PC-9 (cell line): Measurements from ENCODE around the gene DSC1. TPM values are rescaled to one million over a fixed set of nuclear protein-coding genes. Genes with fewer than 3 reads are reported as not detected.

Source experiments
- BruUV-seq: library from RNA; stranded (reverse); fragments of 400-500 nt; replicated peaks from 2 replicates; lab custom pipeline; 2021; lab: Mats Ljungman, UMichigan
- CTCF ChIA-PET: fragments of 300-600 bp; sonication (Branson Sonifier 250); formaldehyde crosslinking; loops from one replicate; lab custom pipeline; 2022; ENCODE audit warnings: antibody characterized with exemption; lab: Charles Lee
- POLR2A ChIA-PET: fragments of 300-600 bp; sonication (Branson Sonifier 250); formaldehyde crosslinking; loops from one replicate; lab custom pipeline; 2022; ENCODE audit warnings: antibody characterized with exemption; ENCODE audit not compliant: unreplicated experiment; lab: Charles Lee
- DNase-seq, 2 experiments: peaks; one replicate each; pipeline versions ENCODE4 v3.0.0 to v3.0.0-alpha.2; 2015 to 2022; ENCODE audit warnings: mixed read lengths in 1 of 2
- H2AFZ ChIP-seq: fragments of 200-600 bp; sonication (generic); 2 replicates; pipeline ENCODE4 v1.8.1; 2017; ENCODE audit warnings: antibody characterized with exemption
- H3F3A ChIP-seq: fragments of 200-600 bp; sonication (generic); 2 replicates; pipeline ENCODE4 v1.8.1; 2017; ENCODE audit warnings: antibody characterized with exemption, mild to moderate bottlenecking, low read depth; ENCODE audit not compliant: insufficient read depth
- H3K27ac ChIP-seq: fragments of 200-600 bp; sonication (generic); 2 replicates; pipeline ENCODE4 v1.6.1; 2016; ENCODE audit warnings: mixed run types
- H3K27me3 ChIP-seq: fragments of 200-600 bp; sonication (generic); 2 replicates; pipeline ENCODE4 v1.6.1; 2016; ENCODE audit warnings: low read depth, mixed run types; ENCODE audit not compliant: insufficient read depth
- H3K36me3 ChIP-seq: fragments of 200-600 bp; sonication (generic); 2 replicates; pipeline ENCODE4 v1.6.1; 2016; ENCODE audit warnings: low read depth, mixed run types
- H3K4me1 ChIP-seq: fragments of 200-600 bp; sonication (generic); replicated peaks from 2 replicates; pipeline ENCODE4 v1.6.1; 2016; ENCODE audit warnings: mixed run types; ENCODE audit not compliant: insufficient read depth
- H3K4me2 ChIP-seq: fragments of 200-600 bp; sonication (generic); 2 replicates; pipeline ENCODE4 v1.6.1; 2017; ENCODE audit warnings: mixed run types
- H3K4me3 ChIP-seq: fragments of 200-600 bp; sonication (generic); 2 replicates; pipeline ENCODE4 v1.6.1; 2016; ENCODE audit warnings: mixed run types
- H3K79me2 ChIP-seq: fragments of 200-600 bp; sonication (generic); 2 replicates; pipeline ENCODE4 v1.6.1; 2017; ENCODE audit warnings: low read depth, mixed run types
- H3K9me2 ChIP-seq: fragments of 200-600 bp; sonication (generic); 2 replicates; pipeline ENCODE4 v1.8.1; 2017; ENCODE audit warnings: mild to moderate bottlenecking; ENCODE audit not compliant: insufficient read depth
- H3K9me3 ChIP-seq: fragments of 200-600 bp; sonication (generic); 2 replicates; pipeline ENCODE4 v1.8.1; 2016; ENCODE audit warnings: low read depth; ENCODE audit not compliant: insufficient read depth
- H4K20me1 ChIP-seq: fragments of 200-600 bp; sonication (generic); 2 replicates; pipeline ENCODE4 v1.8.1; 2017; ENCODE audit not compliant: insufficient read depth
- EZH2 ChIP-seq: fragments of 200-600 bp; sonication (generic); IDR thresholded peaks from 2 replicates; pipeline ENCODE4 v1.8.0; 2017; ENCODE audit warnings: antibody characterized with exemption, low read depth
- intact Hi-C: fragments of 100-400 bp; cut with micrococcal nuclease; formaldehyde crosslinking; loops from one replicate; pipeline ENCODE4 v1.10.0; 2022; ENCODE audit not compliant: unreplicated experiment
- total RNA-seq: library from RNA; stranded (reverse); gene quantifications from 2 replicates; pipeline ENCODE4 v1.2.3, GENCODE V29; 2021
- TF ChIP-seq, protein P1 (sequence below): fragments of 200-600 bp; sonication (generic); conservative IDR thresholded peaks from 2 replicates; pipeline ENCODE4 v1.6.1; 2017; ENCODE audit warnings: mixed run types, antibody characterized with exemption, mild to moderate bottlenecking, moderate library complexity

The DSC1 gene
- total RNA-seq, 1 experiment from 2014 or later: 0.09 TPM

DNA sequence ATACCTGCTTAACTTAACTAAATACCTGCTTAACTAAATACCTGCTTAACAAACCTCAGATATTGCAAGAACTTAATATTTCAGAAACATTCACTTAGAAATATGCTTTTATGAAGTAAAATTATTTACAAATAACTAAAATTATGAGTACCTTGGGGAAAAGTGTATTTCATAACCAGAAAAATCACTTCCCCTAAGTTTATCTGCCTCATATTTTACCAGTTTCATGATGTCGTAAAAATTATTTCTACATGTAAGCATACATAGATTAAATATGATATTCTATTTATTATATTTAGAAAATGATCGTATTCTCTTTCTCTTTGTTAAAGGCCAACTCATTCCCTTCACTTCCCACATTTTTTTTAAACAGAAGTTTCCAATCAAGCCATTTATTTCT lies 41.5 kb upstream of the DSC1 start:
- DNase-seq: no peak
- Histone ChIP-seq H3K9me2 (no peaks in the 10 kb centered on the region), H3K4me1 (peaks cover 30% of the 10 kb centered on the region), H3K36me3 (no peaks in the 10 kb centered on the region), H3K4me3 (no peak overlapping the region), H4K20me1 (no peaks in the 10 kb centered on the region), H3K4me2 (no peak overlapping the region), H2AFZ (no peak overlapping the region), H3K27me3 (no peaks in the 10 kb centered on the region), H3K9me3 (no peaks in the 10 kb centered on the region), H3F3A (peaks cover 19% of the 10 kb centered on the region; the same call in 1 of the 2 replicates), H3K27ac (no peak overlapping the region), H3K79me2 (no peaks in the 10 kb centered on the region)
- ChIA-PET CTCF (no interaction called here), POLR2A (no interaction called here)
- TF ChIP-seq EZH2: no peak
- TF ChIP-seq, protein P1, sequence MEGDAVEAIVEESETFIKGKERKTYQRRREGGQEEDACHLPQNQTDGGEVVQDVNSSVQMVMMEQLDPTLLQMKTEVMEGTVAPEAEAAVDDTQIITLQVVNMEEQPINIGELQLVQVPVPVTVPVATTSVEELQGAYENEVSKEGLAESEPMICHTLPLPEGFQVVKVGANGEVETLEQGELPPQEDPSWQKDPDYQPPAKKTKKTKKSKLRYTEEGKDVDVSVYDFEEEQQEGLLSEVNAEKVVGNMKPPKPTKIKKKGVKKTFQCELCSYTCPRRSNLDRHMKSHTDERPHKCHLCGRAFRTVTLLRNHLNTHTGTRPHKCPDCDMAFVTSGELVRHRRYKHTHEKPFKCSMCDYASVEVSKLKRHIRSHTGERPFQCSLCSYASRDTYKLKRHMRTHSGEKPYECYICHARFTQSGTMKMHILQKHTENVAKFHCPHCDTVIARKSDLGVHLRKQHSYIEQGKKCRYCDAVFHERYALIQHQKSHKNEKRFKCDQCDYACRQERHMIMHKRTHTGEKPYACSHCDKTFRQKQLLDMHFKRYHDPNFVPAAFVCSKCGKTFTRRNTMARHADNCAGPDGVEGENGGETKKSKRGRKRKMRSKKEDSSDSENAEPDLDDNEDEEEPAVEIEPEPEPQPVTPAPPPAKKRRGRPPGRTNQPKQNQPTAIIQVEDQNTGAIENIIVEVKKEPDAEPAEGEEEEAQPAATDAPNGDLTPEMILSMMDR: no peak
- intact Hi-C loops: no loop called here
- BruUV-seq: no TSS peak

DNA sequence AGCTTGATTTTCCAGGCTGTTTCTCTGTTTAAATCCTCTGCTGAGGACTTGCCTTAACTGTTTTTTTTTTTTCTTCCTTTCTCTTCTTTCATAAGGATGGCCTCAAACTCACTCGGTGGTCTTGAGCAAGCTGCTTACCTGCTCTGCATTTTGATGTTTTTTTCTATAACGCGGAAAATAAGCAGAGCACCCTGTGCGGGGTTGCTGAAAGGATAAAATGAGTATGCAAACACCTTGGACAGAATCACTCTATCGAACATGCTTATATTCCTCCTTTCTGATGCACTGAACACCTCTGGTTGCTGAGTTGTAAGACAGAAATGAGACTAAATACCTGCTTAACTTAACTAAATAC lies 41.1 kb upstream of the DSC1 start:
- no peaks in the 10 kb centered on the region for H3K79me2 ChIP-seq
- no peak overlapping the region for H3K4me3 ChIP-seq
- H2AFZ ChIP-seq: no peak overlapping the region
- no peak overlapping the region for H3K4me2 ChIP-seq
- DNase-seq: no peak
- no peaks in the 10 kb centered on the region for H3K36me3 ChIP-seq
- intact Hi-C loops: no loop called here
- H4K20me1 ChIP-seq: no peaks in the 10 kb centered on the region
- peaks cover 23% of the 10 kb centered on the region; the same call in 1 of the 2 replicates for H3F3A ChIP-seq
- no peak for TF ChIP-seq EZH2
- TF ChIP-seq, protein P1: no peak
- CTCF ChIA-PET: no interaction called here
- peaks cover 30% of the 10 kb centered on the region for H3K4me1 ChIP-seq
- BruUV-seq: no TSS peak
- H3K27me3 ChIP-seq: no peaks in the 10 kb centered on the region
- H3K9me3 ChIP-seq: no peaks in the 10 kb centered on the region
- H3K27ac ChIP-seq: no peak overlapping the region
- no peaks in the 10 kb centered on the region for H3K9me2 ChIP-seq
- POLR2A ChIA-PET: no interaction called here

DNA sequence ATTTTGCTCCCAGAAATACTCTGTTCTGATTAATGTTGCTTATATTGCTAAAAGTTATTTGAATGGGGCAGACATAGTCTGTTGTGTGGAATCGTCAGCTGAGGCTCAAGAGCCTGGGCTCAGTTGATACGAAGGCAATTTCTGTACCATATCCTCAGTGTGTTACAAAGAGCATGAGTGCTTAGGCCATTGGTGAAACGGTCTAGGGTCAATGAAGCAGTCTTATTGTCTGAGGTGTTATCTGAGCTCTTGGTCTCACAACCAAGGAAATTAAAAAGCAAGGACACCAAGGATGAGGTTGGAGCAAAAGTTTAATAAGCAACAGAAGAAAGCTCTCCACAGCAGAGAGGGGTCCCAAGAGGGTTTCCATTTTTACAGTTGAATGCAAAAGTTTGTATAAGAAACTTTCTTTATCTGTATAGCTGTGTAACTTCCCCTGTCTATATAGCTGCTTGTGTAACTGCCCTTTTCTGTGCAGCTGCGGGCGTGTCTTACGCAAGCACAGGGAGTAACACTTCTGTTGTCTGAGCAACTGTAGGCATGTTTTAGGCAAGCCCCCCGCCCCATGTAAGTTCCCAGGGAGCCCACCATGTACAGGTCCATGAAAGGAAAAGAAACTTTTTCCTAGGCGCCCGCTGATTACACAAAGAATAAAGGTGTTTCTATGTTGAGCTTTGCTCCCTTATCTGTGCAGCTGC lies 40.6 kb upstream of the DSC1 start:
- BruUV-seq: no TSS peak
- no peaks in the 10 kb centered on the region for H3K79me2 ChIP-seq
- ChIA-PET POLR2A (no interaction called here), CTCF (no interaction called here)
- intact Hi-C loops: no loop called here
- no peak overlapping the region for H3K27ac ChIP-seq
- H3K36me3 ChIP-seq: no peaks in the 10 kb centered on the region
- no peaks in the 10 kb centered on the region for H3K27me3 ChIP-seq
- H2AFZ ChIP-seq: no peak overlapping the region
- no peaks in the 10 kb centered on the region for H3K9me2 ChIP-seq
- TF ChIP-seq, protein P1: no peak
- no peak for TF ChIP-seq EZH2
- H3K9me3 ChIP-seq: no peaks in the 10 kb centered on the region
- peaks cover 32% of the 10 kb centered on the region for H3K4me1 ChIP-seq
- DNase-seq: no peak
- no peaks in the 10 kb centered on the region for H4K20me1 ChIP-seq
- H3K4me3 ChIP-seq: no peak overlapping the region
- H3K4me2 ChIP-seq: no peak overlapping the region
- peaks cover 27% of the 10 kb centered on the region; the same call in 1 of the 2 replicates for H3F3A ChIP-seq
